Esophagus (tissue), 2 donors: ENCODE data around the gene SERPINB8. TPM values are rescaled to one million over a fixed set of nuclear protein-coding genes. Genes with fewer than 3 reads are reported as not detected.
"Not testable (repeated sequence)": the region's sequence is repeated elsewhere in the genome, so short reads cannot be mapped to it uniquely, and the experiment has no call there.

Source experiments
- H3K27ac ChIP-seq, 2 donors: one replicate each; pipeline ENCODE4 v1.5.1; 2013; ENCODE audit warnings: low read depth in 2 of 2, mild to moderate bottlenecking in 2 of 2, inconsistent platforms in 1 of 2, low read length in 1 of 2, moderate library complexity in 1 of 2
- H3K27me3 ChIP-seq, 2 donors: one replicate each; pipeline ENCODE4 v1.6.1; 2013; ENCODE audit warnings: low read length in 2 of 2, control low read depth in 1 of 2, mild to moderate bottlenecking in 1 of 2; ENCODE audit not compliant: insufficient read depth in 2 of 2, control insufficient read depth in 1 of 2
- H3K36me3 ChIP-seq, 2 donors: one replicate each; pipeline ENCODE4 v1.6.1; 2013; ENCODE audit warnings: low read length in 1 of 2; ENCODE audit not compliant: control insufficient read depth in 2 of 2, insufficient read depth in 2 of 2
- H3K4me1 ChIP-seq, 2 donors: one replicate each; pipeline ENCODE4 v1.6.1; 2013; ENCODE audit warnings: low read length in 1 of 2; ENCODE audit not compliant: control insufficient read depth in 2 of 2, insufficient read depth in 2 of 2
- H3K4me3 ChIP-seq, 2 donors: one replicate each; pipeline ENCODE4 v1.5.1; 2013; ENCODE audit warnings: low read length in 2 of 2, mild to moderate bottlenecking in 2 of 2, low read depth in 1 of 2, moderate library complexity in 1 of 2
- H3K9me3 ChIP-seq, 2 donors: one replicate each; pipeline ENCODE4 v1.6.1; 2013; ENCODE audit warnings: mild to moderate bottlenecking in 2 of 2, low read depth in 1 of 2, low read length in 1 of 2, moderate library complexity in 1 of 2; ENCODE audit not compliant: control insufficient read depth in 2 of 2, insufficient read depth in 1 of 2
- WGBS, 2 donors: extraction: QIAGEN DNeasy Blood & Tissue Kit; methylation state at CpG; one replicate each; pipeline ENCODE4 v1.1.7; 2013; 5-methylcytosine and 5-hydroxymethylcytosine counted together
- polyA plus RNA-seq, 2 donors: library from polyadenylated mRNA; stranded (reverse); fragments of 200-250 nt; gene quantifications; one replicate each; pipeline ENCODE4 v1.2.3, GENCODE V29; 2013
- donor health status: healthy with polysubstance abuse.
- donor health status: Bipolar disorder and iron deficiency.

Gene SERPINB8
- polyA plus RNA-seq, 2 donors, result 20.6 to 27.3 TPM

GRCh38 chr18:63940543-63941050, 29.3 kb upstream of the SERPINB8 start:
- H3K27me3 ChIP-seq, H3K36me3 ChIP-seq, H3K4me3 ChIP-seq, H3K4me1 ChIP-seq, H3K9me3 ChIP-seq, H3K27ac ChIP-seq: not testable (repeated sequence)
- WGBS, 2 donors, result 82 to 84% methylated on average over 17 of the region's 17 CpGs

GRCh38 chr18:63947051-63947790, 22.7 kb upstream of the SERPINB8 start:
- Histone ChIP-seq H3K27ac (no peak overlapping the region), H3K4me3 (no peak overlapping the region), H3K27me3 (no peaks in the 10 kb centered on the region), H3K4me1 (peaks cover 4% of the 10 kb centered on the region in 2 donors), H3K36me3 (no peaks in the 10 kb centered on the region), H3K9me3 (no peaks in the 10 kb centered on the region)
- WGBS, 2 donors, result 82 to 83% methylated on average over 3 of the region's 3 CpGs

GRCh38 chr18:63949068-63949737, 20.7 kb upstream of the SERPINB8 start, which contains the start of gene HMSD:
Gene HMSD (plus strand): TSS chr18:63949301. CDS start chr18:63953456, 4,155 bp downstream.
- Histone ChIP-seq H3K27ac (peak within 1 kb of the TSS; percentile 33 to 36), H3K27me3 (no peaks in the 10 kb centered on the region), H3K4me3 (peak within 1 kb of the TSS; percentile 33 to 41), H3K4me1 (peaks cover 4% of the 10 kb centered on the region in 2 donors), H3K36me3 (no peaks in the 10 kb centered on the region), H3K9me3 (no peaks in the 10 kb centered on the region)
- 10 to 16% methylated on average over 34 to 35 of the region's 35 CpGs for WGBS, 2 donors

GRCh38 chr18:63951302-63951705, 18.6 kb upstream of the SERPINB8 start:
- H3K27ac ChIP-seq, result no peak overlapping the region
- H3K36me3 ChIP-seq, result no peaks in the 10 kb centered on the region
- H3K9me3 ChIP-seq, result no peaks in the 10 kb centered on the region
- no peak overlapping the region for H3K4me3 ChIP-seq
- no peaks in the 10 kb centered on the region for H3K27me3 ChIP-seq
- 70 to 71% methylated on average over 4 of the region's 4 CpGs for WGBS, 2 donors
- H3K4me1 ChIP-seq, result peaks cover 4% of the 10 kb centered on the region in 2 donors

GRCh38 chr18:63953811-63954210, 16.1 kb upstream of the SERPINB8 start:
- no peaks in the 10 kb centered on the region for H3K9me3 ChIP-seq
- WGBS, 2 donors, result 58 to 64% methylated on average over 5 of the region's 5 CpGs
- no peaks in the 10 kb centered on the region for H3K36me3 ChIP-seq
- H3K4me3 ChIP-seq, result no peak overlapping the region
- H3K27ac ChIP-seq, result no peak overlapping the region
- H3K4me1 ChIP-seq, result peaks cover 4% of the 10 kb centered on the region in 2 donors
- H3K27me3 ChIP-seq, result no peaks in the 10 kb centered on the region

- WGBS, 2 donors, result 60 to 74% methylated on average over 4 of the region's 4 CpGs
- H3K4me1 ChIP-seq, result no peaks in the 10 kb centered on the region
- no peak overlapping the region for H3K4me3 ChIP-seq
These were observed 13.1 kb upstream of the SERPINB8 start for GRCh38 chr18:63956755-63957154.

GRCh38 chr18:63960891-63961290, 9.0 kb upstream of the SERPINB8 start:
- WGBS, 2 donors, result 72 to 84% methylated on average over 1 of the region's 1 CpG
- Histone ChIP-seq H3K9me3 (no peaks in the 10 kb centered on the region), H3K4me3 (no peak overlapping the region), H3K4me1 (peaks cover 0 to 5% of the 10 kb centered on the region in 2 donors), H3K27me3 (no peaks in the 10 kb centered on the region), H3K36me3 (no peaks in the 10 kb centered on the region), H3K27ac (no peak overlapping the region)

More at GRCh38 chr18:63956755-63957154, 13.1 kb upstream of the SERPINB8 start:
- no peaks in the 10 kb centered on the region for H3K9me3 ChIP-seq
- H3K27me3 ChIP-seq, result no peaks in the 10 kb centered on the region
- H3K27ac ChIP-seq, result no peak overlapping the region
- no peaks in the 10 kb centered on the region for H3K36me3 ChIP-seq

GRCh38 chr18:63961435-63961980, 8.4 kb upstream of the SERPINB8 start:
- Histone ChIP-seq H3K4me1 (peaks cover 0 to 5% of the 10 kb centered on the region in 2 donors), H3K9me3 (no peaks in the 10 kb centered on the region), H3K27ac (no peak overlapping the region), H3K27me3 (no peaks in the 10 kb centered on the region), H3K36me3 (no peaks in the 10 kb centered on the region), H3K4me3 (no peak overlapping the region)
- 68 to 72% methylated on average over 5 of the region's 5 CpGs for WGBS, 2 donors

GRCh38 chr18:63962137-63962536, 7.7 kb upstream of the SERPINB8 start:
- Histone ChIP-seq H3K4me3 (no peak overlapping the region), H3K27me3 (no peaks in the 10 kb centered on the region), H3K4me1 (peaks cover 0 to 5% of the 10 kb centered on the region in 2 donors), H3K9me3 (no peaks in the 10 kb centered on the region), H3K27ac (no peak overlapping the region), H3K36me3 (no peaks in the 10 kb centered on the region)
- 25 to 38% methylated on average over 1 of the region's 1 CpG for WGBS, 2 donors
